ENCODE measurements around the gene CLMN. TPM values are rescaled to one million over a fixed set of nuclear protein-coding genes. Genes with fewer than 3 reads are reported as not detected.

The CLMN gene
- polyA plus RNA-seq, 1 donor from 2014 or later: 0.57 TPM

DNA sequence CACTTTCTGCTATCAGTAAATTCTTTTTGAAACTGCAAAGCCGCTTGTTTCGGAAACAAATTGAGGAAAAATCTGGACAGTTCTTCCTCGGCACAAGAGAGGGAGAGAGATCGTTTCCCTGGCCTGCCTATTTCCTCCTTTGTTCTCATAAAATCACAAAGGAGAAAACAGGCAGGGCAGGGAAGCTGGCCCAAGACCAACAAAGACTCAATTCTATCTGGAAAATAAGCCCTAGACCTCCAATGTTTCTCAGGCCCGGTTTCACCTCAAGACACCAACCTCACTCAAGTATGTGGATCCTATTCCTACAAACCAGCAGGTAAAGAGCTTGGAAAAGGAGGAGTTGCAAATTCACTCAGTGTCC is 181.9 kb downstream of the CLMN start:
- H3K27me3 ChIP-seq (ENCODE audit: insufficient read depth, low read depth, low read length): no peaks in the 10 kb centered on the region
- no peak overlapping the region for H2AFZ ChIP-seq (ENCODE audit: low read depth, low read length)
- TF ChIP-seq RAD21 (conservative IDR thresholded peaks at IDR 0.05) (no peak), EP300 (conservative IDR thresholded peaks at IDR 0.05; ENCODE audit: poor library complexity, severe bottlenecking) (no peak), MXI1 (conservative IDR thresholded peaks at IDR 0.05; ENCODE audit: poor library complexity, severe bottlenecking) (no peak), SMC3 (conservative IDR thresholded peaks at IDR 0.05; ENCODE audit: poor library complexity) (no peak), EZH2 (IDR thresholded peaks at IDR 0.05; ENCODE audit: borderline replicate concordance, insufficient read depth, low read length, poor library complexity, severe bottlenecking) (no peak), POLR2AphosphoS5 (IDR thresholded peaks at IDR 0.05) (no peak), TAF1 (IDR thresholded peaks at IDR 0.05; ENCODE audit: low read depth) (no peak)
- TF ChIP-seq, protein P1, sequence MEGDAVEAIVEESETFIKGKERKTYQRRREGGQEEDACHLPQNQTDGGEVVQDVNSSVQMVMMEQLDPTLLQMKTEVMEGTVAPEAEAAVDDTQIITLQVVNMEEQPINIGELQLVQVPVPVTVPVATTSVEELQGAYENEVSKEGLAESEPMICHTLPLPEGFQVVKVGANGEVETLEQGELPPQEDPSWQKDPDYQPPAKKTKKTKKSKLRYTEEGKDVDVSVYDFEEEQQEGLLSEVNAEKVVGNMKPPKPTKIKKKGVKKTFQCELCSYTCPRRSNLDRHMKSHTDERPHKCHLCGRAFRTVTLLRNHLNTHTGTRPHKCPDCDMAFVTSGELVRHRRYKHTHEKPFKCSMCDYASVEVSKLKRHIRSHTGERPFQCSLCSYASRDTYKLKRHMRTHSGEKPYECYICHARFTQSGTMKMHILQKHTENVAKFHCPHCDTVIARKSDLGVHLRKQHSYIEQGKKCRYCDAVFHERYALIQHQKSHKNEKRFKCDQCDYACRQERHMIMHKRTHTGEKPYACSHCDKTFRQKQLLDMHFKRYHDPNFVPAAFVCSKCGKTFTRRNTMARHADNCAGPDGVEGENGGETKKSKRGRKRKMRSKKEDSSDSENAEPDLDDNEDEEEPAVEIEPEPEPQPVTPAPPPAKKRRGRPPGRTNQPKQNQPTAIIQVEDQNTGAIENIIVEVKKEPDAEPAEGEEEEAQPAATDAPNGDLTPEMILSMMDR (IDR thresholded peaks at IDR 0.05; ENCODE audit: poor library complexity, severe bottlenecking): no peak
- TF ChIP-seq, protein P2, sequence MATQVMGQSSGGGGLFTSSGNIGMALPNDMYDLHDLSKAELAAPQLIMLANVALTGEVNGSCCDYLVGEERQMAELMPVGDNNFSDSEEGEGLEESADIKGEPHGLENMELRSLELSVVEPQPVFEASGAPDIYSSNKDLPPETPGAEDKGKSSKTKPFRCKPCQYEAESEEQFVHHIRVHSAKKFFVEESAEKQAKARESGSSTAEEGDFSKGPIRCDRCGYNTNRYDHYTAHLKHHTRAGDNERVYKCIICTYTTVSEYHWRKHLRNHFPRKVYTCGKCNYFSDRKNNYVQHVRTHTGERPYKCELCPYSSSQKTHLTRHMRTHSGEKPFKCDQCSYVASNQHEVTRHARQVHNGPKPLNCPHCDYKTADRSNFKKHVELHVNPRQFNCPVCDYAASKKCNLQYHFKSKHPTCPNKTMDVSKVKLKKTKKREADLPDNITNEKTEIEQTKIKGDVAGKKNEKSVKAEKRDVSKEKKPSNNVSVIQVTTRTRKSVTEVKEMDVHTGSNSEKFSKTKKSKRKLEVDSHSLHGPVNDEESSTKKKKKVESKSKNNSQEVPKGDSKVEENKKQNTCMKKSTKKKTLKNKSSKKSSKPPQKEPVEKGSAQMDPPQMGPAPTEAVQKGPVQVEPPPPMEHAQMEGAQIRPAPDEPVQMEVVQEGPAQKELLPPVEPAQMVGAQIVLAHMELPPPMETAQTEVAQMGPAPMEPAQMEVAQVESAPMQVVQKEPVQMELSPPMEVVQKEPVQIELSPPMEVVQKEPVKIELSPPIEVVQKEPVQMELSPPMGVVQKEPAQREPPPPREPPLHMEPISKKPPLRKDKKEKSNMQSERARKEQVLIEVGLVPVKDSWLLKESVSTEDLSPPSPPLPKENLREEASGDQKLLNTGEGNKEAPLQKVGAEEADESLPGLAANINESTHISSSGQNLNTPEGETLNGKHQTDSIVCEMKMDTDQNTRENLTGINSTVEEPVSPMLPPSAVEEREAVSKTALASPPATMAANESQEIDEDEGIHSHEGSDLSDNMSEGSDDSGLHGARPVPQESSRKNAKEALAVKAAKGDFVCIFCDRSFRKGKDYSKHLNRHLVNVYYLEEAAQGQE (IDR thresholded peaks at IDR 0.05; ENCODE audit: borderline replicate concordance): no peak
- H3K27ac ChIP-seq (ENCODE audit: low read length): no peak overlapping the region
- no peaks in the 10 kb centered on the region for H3F3A ChIP-seq (ENCODE audit: insufficient read depth, low read length, poor library complexity, severe bottlenecking)
- H3K79me2 ChIP-seq (replicated peaks; ENCODE audit: insufficient read depth, low read length): peaks cover 60% of the 10 kb centered on the region
- H3K9me2 ChIP-seq (ENCODE audit: insufficient read depth, low read length): no peaks in the 10 kb centered on the region
- H4K20me1 ChIP-seq (ENCODE audit: insufficient read depth): no peaks in the 10 kb centered on the region
- no peak overlapping the region for H3K9ac ChIP-seq (ENCODE audit: low read length)
- H3K4me3 ChIP-seq (ENCODE audit: low read length): no peak overlapping the region
- no peak overlapping the region for H3K4me2 ChIP-seq (ENCODE audit: low read length)
- H3K36me3 ChIP-seq (ENCODE audit: insufficient read depth, low read length): no peaks in the 10 kb centered on the region
- H3K9me3 ChIP-seq (ENCODE audit: low read length): no peaks in the 10 kb centered on the region

DNA sequence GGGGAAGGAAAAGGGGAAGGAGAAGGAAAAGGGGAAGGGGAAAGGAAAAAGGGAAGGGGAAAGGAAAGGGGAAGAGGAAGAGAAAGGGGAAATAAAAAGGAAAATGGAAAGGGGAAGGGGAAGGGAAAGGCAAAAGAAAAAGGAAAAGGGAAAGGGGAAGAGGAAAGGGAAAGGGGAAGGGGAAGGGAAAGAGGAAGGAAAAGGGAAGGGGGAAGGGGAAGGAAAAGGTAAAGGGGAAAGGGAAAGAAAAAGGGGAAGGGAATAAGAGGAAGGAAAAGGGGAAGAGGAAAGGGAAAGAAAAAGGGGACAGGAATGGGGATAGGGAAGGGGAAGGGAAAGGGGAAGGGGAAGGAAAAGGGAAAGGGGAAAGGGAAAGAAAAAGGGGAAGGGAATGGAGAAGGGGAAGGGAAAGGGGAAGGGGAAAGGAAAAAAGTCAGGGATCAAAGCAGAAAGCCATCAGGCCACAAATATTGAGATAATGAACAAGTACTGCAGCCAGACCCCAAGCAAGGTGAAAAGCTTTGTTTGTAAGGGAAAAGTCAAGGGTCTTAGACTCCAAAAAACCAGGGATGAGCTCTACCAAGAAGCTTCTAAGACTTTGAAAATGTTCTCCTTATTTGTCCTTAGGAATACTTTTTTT is 182.4 kb downstream of the CLMN start:
- no peaks in the 10 kb centered on the region for H3K36me3 ChIP-seq (ENCODE audit: insufficient read depth, low read length)
- TF ChIP-seq, protein P1 (IDR thresholded peaks at IDR 0.05; ENCODE audit: poor library complexity, severe bottlenecking): no peak
- TF ChIP-seq RAD21 (conservative IDR thresholded peaks at IDR 0.05) (no peak), MXI1 (conservative IDR thresholded peaks at IDR 0.05; ENCODE audit: poor library complexity, severe bottlenecking) (no peak), EZH2 (IDR thresholded peaks at IDR 0.05; ENCODE audit: borderline replicate concordance, insufficient read depth, low read length, poor library complexity, severe bottlenecking) (no peak), EP300 (conservative IDR thresholded peaks at IDR 0.05; ENCODE audit: poor library complexity, severe bottlenecking) (no peak), SMC3 (conservative IDR thresholded peaks at IDR 0.05; ENCODE audit: poor library complexity) (no peak), POLR2AphosphoS5 (IDR thresholded peaks at IDR 0.05) (no peak), TAF1 (IDR thresholded peaks at IDR 0.05; ENCODE audit: low read depth) (no peak)
- TF ChIP-seq, protein P2 (IDR thresholded peaks at IDR 0.05; ENCODE audit: borderline replicate concordance): no peak
- H3K79me2 ChIP-seq (replicated peaks; ENCODE audit: insufficient read depth, low read length): peaks cover 55% of the 10 kb centered on the region
- H2AFZ ChIP-seq (ENCODE audit: low read depth, low read length): no peak overlapping the region
- H3K9me3 ChIP-seq (ENCODE audit: low read length): no peaks in the 10 kb centered on the region
- no peak overlapping the region for H3K4me3 ChIP-seq (ENCODE audit: low read length)
- no peak overlapping the region for H3K9ac ChIP-seq (ENCODE audit: low read length)
- no peaks in the 10 kb centered on the region for H4K20me1 ChIP-seq (ENCODE audit: insufficient read depth)
- H3F3A ChIP-seq (ENCODE audit: insufficient read depth, low read length, poor library complexity, severe bottlenecking): no peaks in the 10 kb centered on the region
- no peaks in the 10 kb centered on the region for H3K9me2 ChIP-seq (ENCODE audit: insufficient read depth, low read length)
- no peaks in the 10 kb centered on the region for H3K27me3 ChIP-seq (ENCODE audit: insufficient read depth, low read depth, low read length)
- H3K4me2 ChIP-seq (ENCODE audit: low read length): no peak overlapping the region
- H3K27ac ChIP-seq (ENCODE audit: low read length): no peak overlapping the region

All from neural cell (in vitro differentiated cells).